NCI-H1105 treated with DMSO at 0.1 percent for 48 hours (cell line): ENCODE results near the gene VAV2.

Experiments used
- DNase-seq: peaks from one replicate; lab custom pipeline; 2025; lab: John Stamatoyannopoulos, UW

Gene VAV2

DNA sequence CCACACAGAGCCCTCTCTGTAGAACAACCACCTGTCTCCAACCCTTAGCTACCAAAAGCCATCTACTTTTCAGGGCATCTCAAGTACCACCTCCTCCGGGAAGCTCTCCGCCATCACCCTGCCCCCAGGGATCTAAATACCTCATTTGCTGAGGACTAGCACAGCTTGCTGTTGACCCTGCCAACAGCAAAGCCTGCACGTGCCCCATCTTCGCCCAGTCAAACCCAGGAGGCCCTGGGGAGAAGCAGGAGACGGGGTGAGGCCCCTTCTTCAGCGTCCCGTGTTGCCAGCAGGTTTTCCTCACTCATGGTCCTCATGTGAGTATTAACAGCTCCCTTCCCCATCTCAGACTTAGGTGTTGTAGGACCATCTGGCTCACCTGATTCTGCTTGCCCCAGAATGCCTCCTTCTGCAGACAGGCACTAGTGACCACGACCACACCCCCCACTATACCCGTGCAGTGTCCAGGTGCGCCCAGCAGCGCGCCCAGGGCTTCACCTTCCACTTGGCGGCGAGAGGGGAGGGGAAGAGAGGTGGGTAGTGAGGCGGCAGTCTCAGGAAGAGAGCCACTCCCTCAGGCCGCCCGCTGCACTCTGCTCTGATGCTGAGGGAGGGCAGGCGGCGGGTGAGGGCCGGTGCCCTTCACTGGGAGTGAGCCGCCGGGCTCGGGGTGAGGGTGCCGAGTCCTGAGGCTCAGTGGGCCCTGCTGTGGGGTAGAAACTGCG, 11.1 kb downstream of the VAV2 start:
- DNase-seq = no peak

GRCh38 chr9:133979921-133980863, 11.9 kb downstream of the VAV2 start:
- no peak for DNase-seq

DNA sequence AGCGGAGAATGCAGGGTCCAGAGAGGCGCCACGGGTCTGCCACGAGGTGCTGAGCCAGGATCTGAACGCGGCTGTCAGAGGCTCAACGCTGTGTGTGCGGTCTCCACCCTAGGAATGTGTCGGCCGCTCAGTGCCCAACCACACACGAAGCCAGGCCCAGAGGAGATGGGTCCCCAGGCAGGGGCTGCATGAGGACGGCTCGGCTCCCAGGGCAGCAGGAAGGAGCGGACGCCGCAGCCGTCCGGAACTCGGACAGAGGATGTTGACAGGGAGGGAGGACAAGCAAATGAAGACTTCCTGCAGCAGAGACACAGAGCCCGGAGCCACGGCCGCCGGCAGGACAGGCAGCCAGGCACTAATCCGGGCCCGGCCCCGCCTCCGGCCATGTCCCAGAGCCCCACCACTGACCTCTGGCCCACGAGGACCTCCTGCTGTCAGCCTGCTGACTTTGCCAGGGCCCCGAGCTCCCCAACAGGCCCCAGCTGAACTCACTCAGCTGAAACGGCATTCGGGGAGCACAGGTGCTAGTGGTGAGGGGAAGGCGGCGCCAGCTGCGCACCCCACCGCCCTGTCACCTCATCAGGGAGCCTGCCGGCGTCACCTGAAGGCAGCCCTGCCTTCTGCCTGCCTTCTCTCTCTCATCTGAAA, 12.7 kb downstream of the VAV2 start:
- no peak for DNase-seq

DNA sequence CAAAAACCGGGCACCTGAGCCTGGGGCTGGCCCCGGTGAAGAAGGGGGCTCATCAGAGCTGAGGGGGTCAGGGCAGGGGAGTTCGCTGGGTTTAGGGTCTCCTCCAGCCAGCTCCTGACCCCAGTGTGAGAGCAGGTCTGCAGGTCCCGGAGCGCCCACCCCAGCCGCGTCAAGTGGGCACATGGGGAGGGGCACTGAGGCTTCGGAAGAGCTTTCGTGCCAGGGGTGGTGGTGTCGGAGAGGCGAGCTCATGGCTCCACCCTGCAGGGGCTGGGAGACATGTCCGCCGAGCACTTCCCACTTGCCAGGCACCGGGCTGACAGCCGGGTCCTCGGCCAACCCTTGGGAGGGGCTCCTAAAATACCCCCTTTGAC, 13.2 kb downstream of the VAV2 start:
- no peak for DNase-seq

- no peak for DNase-seq
Observed at GRCh38 chr9:133978226-133978898, 13.8 kb downstream of the VAV2 start.

GRCh38 chr9:133977421-133978201, 14.5 kb downstream of the VAV2 start:
- no peak for DNase-seq

GRCh38 chr9:133976887-133977286, 15.2 kb downstream of the VAV2 start:
- DNase-seq = no peak

DNA sequence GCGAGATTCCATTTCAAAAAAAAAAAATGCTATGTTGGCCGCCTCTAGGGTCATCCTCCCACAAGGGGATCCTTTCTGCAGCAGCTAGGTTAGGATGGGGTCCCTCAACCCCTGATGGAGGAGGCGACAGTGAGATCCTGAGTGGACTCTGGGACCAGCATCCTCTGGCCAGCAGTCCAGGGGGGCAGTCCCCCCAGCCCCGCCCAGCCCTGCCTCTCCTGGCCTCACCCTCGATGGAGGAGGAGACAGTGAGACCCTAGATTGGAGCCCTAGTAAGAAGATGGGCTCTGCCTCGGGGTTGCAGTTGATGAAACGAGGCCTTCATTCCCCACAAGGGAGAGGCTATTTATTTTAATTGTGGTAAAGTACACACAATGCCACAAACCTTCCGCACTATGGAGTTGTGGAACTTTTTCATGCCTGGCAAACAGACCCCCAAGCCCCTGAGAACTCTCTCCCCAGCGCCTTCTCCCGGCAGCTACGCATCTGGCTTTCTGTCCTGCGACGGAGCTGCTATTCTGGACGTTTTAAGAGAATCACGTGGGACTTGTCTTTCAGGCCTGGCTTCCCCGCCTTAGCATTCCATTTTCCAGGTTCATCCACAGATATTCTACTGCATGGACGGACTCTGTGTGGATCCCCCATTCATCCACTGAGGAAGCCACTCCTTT, 15.8 kb downstream of the VAV2 start:
- DNase-seq = no peak

GRCh38 chr9:133975511-133975910, 16.6 kb downstream of the VAV2 start:
- DNase-seq = no peak

DNA sequence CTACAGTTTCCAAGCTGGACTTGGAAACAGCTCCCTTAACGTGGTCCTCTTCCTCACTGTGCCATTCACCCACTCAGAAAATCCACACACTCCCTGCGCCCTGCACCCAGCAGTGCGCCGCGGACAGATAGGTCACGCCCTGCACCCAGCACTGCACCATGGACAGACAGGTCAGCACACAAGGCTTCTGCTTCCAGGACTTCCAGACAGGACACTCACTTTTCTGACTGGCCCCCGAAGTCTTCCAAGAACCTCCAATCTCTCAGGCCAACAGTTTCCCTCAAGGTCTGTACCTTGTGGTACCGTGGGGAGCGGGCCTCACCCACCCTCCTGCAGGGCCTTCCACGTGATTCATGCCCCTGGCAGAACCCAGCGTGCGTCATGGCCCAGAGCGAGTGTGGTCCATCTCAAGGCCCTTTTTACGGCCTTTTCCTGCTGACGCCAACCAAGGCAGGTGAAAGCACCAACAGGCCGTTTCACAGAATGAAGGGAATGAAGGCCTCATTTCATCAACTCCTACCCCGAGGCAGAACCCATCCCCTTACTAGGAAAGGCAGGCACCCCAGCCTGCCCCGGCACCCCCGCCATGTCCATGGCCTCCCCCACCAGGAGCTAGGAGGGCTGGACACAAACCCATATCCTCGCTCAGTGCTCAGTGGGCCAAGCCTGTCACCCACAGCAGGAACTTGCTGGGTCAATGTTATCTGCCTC, 17.3 kb downstream of the VAV2 start:
- DNase-seq = no peak

GRCh38 chr9:133973791-133974630, 18.1 kb downstream of the VAV2 start:
- DNase-seq = no peak

GRCh38 chr9:133973111-133973790, 18.9 kb downstream of the VAV2 start:
- no peak for DNase-seq

DNA sequence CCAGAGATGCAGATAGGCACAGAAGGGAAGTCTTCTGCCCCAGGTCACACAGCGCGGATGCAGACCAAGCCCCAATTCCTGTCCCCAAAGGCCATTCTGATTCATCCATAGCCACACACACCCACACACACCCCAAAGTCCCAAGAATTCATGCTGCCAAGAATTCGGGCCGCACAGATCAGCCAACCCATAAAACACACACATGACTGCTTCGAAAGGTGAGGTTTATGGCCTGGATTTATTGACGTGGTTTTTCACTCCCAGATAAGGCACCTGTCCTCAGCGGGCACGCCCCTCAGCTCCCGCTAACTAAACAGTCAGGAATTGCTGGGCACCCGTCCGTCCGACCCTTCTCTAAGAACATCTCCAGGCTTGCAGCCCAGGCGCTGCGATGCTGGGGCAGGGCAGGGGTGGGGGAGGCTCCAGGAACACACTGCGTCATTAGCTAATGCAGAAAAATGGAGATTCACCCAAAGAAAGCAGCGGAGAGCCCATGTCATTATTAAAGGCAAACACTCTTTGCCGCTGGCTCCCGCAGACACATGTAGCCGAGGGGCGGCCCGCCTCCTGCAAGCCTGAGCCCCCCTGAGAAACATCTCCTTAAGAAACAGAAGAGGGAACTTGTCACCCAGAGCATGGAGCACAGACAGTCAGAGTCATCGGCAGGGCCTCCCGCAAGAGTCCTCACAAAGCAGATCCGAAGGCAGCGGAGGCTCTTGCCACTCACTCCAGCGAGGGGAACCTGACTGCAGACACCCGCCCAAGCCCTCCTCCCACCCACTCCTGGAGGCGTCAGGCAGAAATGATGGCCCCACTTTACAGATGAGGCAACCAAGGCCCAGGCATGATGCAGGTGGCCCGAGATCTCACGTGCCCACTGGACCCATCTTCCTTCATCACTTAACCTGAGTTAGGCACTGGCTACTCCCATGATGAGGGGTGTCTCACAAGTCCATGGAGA, 19.9 kb downstream of the VAV2 start:
- no peak for DNase-seq

DNA sequence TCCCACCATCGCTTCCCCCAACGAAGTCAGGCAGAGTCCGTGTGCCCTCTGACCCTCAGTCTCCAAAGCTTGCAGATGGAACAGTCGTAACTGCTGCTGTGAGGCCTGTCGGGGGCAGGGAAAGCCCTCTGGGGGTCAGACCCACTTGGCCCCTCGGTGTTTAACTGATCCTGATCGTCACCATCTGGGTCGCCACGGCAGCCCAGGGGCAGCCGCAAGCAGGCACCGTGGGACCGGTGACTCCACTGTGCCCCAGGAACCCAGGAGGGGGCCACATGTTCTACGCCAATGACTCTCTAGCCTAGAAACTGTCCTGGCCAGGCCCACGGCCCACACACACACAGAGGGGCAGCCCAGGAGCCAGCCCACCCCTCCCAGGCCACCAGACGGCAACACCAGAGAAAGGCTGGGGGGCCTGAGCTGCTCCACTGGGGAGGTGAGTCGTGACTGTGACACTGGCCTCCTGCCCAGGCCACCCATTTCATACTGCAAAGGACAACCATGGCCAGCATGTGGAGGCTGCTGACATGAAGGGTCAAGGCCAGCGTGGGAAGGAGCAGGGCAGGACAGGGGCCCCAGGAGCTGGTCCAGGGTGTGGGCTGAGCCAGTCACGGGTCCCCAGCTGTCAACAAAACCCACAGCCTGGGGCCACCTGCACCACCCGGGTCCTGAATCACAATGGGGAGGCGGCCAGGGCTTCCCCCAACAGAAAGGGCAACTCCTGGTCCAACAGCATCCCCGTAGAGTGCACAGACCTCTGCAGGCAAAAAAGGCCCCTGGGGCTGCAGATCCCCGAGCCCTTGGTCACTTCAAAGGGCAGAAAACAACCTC, 20.8 kb downstream of the VAV2 start:
- DNase-seq = no peak

DNA sequence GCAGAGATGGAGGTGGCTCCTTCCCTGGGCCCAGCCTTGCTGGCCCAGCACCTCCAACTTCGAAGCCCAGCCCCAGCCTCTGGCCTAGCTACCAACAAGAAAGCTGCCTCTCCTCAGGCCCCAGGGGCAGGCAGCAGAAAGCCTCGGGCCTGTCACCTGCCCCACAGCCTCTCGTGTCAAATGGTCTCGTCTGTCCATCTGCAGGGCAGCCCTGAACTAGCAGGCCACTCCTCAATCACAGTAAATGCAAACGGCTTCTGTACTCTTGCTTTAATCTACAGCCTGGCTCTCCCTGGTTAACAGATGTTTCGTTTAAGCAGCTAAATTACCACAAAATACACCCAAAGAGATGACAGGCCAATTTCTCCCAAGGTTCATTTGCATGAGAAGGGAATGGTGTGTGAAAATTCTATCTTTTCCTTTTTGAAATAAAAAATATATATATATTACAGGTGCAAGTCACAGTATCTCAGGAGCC, 21.5 kb downstream of the VAV2 start:
- DNase-seq = no peak
